Activated T-cell treated with anti-CD3 and anti-CD28 coated beads, Interleukin-2, amount 50 U/mL, for 24 hours (primary cell): Measurements from ENCODE around the gene CCDC154.

Experiments used
- DNase-seq: peaks from one replicate; pipeline ENCODE4 v3.0.0-alpha.2; 2020
- H3K27ac Mint-ChIP-seq: 2 replicates; pipeline ENCODE4 v1.8.0; 2020; ENCODE audit warnings: mild to moderate bottlenecking, mixed read lengths
- H3K27me3 Mint-ChIP-seq: 2 replicates; pipeline ENCODE4 v1.8.0; 2020; ENCODE audit warnings: mixed read lengths
- H3K36me3 Mint-ChIP-seq: 2 replicates; pipeline ENCODE4 v1.8.0; 2020; ENCODE audit warnings: low read depth, mixed read lengths
- H3K4me1 Mint-ChIP-seq: 2 replicates; pipeline ENCODE4 v1.8.0; 2020; ENCODE audit warnings: low read depth, mixed read lengths
- H3K4me3 Mint-ChIP-seq: 2 replicates; pipeline ENCODE4 v1.8.0; 2020; ENCODE audit warnings: mild to moderate bottlenecking, moderate library complexity, mixed read lengths
- H3K9me3 Mint-ChIP-seq: 2 replicates; pipeline ENCODE4 v1.8.0; 2020; ENCODE audit warnings: mixed read lengths

CCDC154 gene

DNA sequence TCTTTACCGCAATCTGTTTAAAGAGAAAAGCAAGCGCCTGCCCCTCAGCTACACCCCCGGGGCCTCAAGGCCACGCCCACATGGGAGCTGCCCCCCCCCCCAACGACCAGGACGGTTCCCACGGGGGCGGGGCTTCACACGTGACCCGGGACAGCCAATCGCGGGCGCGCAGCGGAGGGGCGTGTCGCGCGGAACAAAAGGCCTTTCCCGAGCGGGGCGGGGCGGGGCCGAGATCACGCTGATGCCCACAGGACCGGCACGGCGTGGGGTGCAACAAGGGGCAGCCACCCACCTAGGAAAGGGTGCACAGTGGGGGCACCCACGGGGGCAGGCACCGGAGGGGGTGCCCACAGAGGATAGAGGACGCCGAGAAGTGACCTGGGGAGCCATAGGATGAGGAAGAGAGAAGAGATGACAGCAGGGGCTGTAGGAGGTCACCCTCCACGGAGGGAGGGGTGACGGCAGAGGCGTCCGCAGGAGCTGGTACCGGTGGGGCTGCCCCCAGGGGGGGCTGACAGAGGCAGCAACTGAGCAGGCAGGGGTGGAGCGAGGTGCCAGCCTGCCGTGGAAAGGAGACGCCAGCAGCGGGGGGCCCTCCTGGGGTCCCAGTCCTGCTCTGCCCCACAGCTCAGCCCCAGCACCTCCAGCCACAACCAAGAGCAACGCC is 36.1 kb downstream of the CCDC154 start:
- Mint-ChIP-seq H3K4me1 (peaks cover 29% of the 10 kb centered on the region), H3K27ac (peak overlapping the region; percentile 79), H3K9me3 (no peaks in the 10 kb centered on the region), H3K27me3 (no peaks in the 10 kb centered on the region), H3K4me3 (peak overlapping the region; percentile 77), H3K36me3 (peaks cover 25% of the 10 kb centered on the region)
- DNase-seq, result peak; percentile 99

DNA sequence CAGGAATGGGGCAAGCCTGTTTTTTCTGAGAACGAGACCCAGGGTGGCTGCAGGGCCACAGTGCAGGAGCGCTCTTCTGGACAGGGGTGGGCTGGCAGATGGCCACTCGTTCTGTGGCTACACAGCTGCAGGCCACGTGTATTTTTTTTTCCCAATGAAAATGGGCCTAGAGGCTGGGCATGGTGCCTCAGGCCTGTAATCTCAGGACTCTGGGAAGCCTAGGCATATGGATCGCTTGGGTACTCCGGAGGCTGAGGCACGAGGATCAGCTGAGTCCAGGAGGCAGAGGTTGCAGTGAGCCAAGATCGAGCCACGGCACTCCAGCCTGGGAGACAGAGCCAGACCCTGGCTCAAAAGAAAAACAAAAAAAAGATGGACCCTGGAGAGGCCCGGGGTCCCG is 36.6 kb downstream of the CCDC154 start:
- no peaks in the 10 kb centered on the region for H3K9me3 Mint-ChIP-seq
- peak overlapping the region; percentile 79 for H3K27ac Mint-ChIP-seq
- H3K27me3 Mint-ChIP-seq, result no peaks in the 10 kb centered on the region
- H3K4me1 Mint-ChIP-seq, result peaks cover 28% of the 10 kb centered on the region
- peaks cover 26% of the 10 kb centered on the region for H3K36me3 Mint-ChIP-seq
- DNase-seq, result no peak
- H3K4me3 Mint-ChIP-seq, result peak overlapping the region; percentile 77

DNA sequence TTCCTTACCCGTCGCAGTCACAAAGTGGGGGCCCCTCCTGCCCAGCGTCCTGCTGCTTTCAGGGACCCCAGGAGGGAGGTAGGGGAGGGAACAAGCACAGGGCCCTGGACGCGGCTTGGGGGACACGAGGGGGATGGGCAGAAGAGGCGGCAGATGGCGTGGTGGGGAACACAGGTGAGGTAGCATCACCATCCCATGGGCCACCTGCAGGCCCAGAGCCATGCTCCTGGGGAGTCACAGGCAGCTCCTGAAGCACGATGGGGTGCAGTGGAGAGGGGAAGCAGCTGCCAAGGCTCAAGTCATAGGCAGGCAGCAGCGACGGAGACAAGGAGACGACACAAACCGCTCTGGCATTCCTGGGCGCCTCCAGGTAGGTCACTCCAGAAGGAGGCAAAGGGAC is 40.6 kb downstream of the CCDC154 start:
- DNase-seq, result no peak
- Mint-ChIP-seq H3K27me3 (no peaks in the 10 kb centered on the region), H3K27ac (no peak overlapping the region), H3K9me3 (no peaks in the 10 kb centered on the region), H3K4me1 (peaks cover 9% of the 10 kb centered on the region), H3K4me3 (no peak overlapping the region), H3K36me3 (peaks cover 36% of the 10 kb centered on the region)

DNA sequence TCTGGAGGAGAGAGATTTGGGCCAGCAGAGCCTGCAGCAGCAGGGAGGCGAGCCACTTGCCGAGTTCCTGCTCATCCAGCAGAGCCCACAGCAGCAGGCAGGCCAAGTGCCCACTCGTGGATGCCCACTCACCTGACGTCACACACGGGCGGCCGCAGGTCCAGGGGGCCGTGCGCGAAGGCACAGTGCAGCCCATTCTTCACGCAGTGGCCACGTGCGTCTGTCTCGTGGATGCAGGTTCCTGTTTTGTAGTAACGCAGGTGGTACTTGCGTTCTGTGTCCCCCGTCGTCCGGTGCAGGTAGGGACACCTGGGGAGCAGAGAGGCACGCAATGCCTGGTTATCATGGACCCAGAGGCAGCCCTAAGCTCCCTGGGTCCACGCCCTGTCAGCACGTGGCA is 41.3 kb downstream of the CCDC154 start:
- DNase-seq, result no peak
- Mint-ChIP-seq H3K4me3 (no peak overlapping the region), H3K4me1 (peaks cover 5% of the 10 kb centered on the region), H3K9me3 (no peaks in the 10 kb centered on the region), H3K27ac (no peak overlapping the region), H3K36me3 (peaks cover 43% of the 10 kb centered on the region), H3K27me3 (no peaks in the 10 kb centered on the region)

DNA sequence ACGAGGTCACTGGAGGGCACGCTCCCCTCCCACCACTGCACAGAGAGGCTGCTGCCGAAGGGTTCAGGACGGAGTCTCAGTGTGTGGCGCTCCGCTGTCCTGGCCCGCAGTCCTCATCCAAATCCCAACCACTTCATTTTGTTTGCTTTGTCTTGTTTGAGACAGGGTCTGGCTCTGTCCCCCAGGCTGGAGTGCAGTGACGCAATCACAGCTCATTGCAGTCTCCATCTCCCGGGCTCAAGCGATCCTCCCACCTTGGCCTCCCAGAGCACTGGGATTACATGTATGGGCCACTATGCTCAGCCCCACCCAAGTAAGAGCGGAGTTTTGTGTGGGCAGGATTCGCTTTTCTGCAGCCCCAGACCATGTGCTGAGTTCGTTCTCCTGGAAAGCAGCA is 42.6 kb downstream of the CCDC154 start:
- H3K4me1 Mint-ChIP-seq, result no peaks in the 10 kb centered on the region
- H3K27ac Mint-ChIP-seq, result no peak overlapping the region
- no peaks in the 10 kb centered on the region for H3K27me3 Mint-ChIP-seq
- DNase-seq, result no peak
- peaks cover 43% of the 10 kb centered on the region for H3K36me3 Mint-ChIP-seq
- H3K4me3 Mint-ChIP-seq, result no peak overlapping the region
- H3K9me3 Mint-ChIP-seq, result no peaks in the 10 kb centered on the region

DNA sequence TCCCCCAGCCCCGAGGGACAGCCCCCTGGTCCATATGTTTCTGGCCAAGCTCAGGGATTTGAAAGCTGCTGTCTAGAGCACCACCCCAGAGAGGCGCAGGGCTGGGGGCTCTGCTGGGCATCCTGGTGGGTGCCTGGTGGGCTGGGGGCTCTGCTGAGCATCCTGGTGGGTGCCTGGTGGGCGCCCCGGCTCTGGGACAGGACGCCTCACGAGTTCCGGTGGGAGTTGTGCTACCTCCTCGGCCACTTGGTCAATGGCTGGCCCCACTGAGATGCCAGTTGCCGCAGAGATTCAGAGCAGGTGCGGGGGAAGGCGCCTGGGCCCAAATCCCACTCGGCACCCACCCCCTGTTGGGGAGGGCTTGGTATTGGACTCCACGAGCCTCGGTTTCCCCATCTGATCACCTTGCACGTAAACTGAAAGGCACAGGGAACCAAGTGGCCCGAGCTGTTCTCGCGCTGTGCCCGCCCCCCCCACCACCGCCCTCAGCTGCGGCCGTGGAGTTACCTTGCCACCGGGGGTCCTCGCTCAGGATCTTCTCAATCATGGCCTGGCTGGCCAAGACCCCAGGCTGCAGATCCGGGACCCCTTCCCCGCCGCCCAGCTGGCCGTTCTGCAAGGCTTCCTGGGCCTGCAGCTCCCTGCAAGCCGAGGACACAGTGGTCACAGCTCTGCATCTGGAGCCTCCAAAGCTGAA is 43.1 kb downstream of the CCDC154 start:
- no peak for DNase-seq
- no peak overlapping the region for H3K27ac Mint-ChIP-seq

DNA sequence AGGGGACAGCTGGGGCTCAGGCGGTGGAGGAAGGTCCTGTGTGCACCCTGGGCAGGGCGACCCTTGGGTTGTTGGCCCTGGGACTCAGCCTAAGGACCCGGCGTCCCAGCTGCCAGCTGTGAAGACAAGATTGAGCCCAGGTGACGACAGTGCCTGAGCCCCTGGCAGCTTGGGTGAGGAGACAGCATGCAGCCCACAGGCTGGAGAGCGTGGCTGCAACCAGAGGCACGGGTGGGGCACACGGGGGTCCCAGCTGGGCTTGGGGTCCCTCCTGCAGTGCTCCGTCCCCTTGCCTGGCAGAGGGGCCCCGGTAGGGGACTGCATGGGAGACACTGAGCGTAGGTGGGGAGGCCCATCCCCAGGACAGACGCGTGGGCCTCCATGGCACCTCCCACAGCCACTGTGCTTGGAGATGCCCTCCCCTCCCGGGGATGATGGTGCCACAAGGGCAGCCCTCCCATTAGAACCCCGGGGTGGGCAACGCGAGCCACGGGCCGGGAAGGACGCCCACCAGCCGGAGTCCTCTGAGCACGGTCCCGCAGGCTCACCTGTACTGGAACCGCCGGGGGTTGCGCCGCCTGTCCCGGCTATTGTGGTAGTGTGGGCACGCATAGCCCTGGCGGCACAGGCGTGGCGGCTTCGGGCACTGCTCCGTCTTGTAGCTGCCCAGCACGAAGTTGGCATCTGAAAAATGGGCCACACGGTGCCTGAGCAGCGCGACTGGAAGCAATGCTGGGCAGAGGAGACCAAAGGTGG is 45.4 kb downstream of the CCDC154 start:
- H3K9me3 Mint-ChIP-seq, result no peaks in the 10 kb centered on the region
- no peak for DNase-seq
- no peaks in the 10 kb centered on the region for H3K4me1 Mint-ChIP-seq
- no peaks in the 10 kb centered on the region for H3K27me3 Mint-ChIP-seq
- H3K27ac Mint-ChIP-seq, result no peak overlapping the region
- H3K36me3 Mint-ChIP-seq, result peaks cover 42% of the 10 kb centered on the region
- H3K4me3 Mint-ChIP-seq, result no peak overlapping the region

More for the DNA sequence above, 43.1 kb downstream of the CCDC154 start:
- Mint-ChIP-seq H3K4me1 (no peaks in the 10 kb centered on the region), H3K4me3 (no peak overlapping the region), H3K27me3 (no peaks in the 10 kb centered on the region), H3K36me3 (peaks cover 44% of the 10 kb centered on the region), H3K9me3 (no peaks in the 10 kb centered on the region)

DNA sequence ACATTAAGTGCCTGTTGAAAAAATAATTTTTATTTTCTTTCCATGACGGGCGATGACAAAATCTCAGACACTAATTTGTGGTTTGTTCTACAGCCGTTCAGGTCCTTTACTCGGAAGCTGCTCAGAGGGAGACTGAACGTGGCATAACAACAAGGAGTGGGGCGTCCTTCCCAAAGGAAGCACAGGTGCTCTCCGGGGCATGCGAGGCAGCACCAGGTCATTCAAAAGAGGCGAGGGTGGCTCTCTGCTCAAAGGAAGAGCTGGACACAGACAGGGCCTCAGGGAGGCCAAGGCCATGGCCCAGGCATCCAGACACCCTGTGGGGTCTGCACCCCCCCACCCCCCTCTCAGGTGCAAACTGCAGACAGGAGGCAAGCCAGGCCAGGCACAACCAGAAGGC is 46.0 kb downstream of the CCDC154 start:
- no peaks in the 10 kb centered on the region for H3K9me3 Mint-ChIP-seq
- H3K4me1 Mint-ChIP-seq, result no peaks in the 10 kb centered on the region
- no peak overlapping the region for H3K4me3 Mint-ChIP-seq
- no peaks in the 10 kb centered on the region for H3K27me3 Mint-ChIP-seq
- H3K27ac Mint-ChIP-seq, result no peak overlapping the region
- no peak for DNase-seq
- peaks cover 41% of the 10 kb centered on the region for H3K36me3 Mint-ChIP-seq

DNA sequence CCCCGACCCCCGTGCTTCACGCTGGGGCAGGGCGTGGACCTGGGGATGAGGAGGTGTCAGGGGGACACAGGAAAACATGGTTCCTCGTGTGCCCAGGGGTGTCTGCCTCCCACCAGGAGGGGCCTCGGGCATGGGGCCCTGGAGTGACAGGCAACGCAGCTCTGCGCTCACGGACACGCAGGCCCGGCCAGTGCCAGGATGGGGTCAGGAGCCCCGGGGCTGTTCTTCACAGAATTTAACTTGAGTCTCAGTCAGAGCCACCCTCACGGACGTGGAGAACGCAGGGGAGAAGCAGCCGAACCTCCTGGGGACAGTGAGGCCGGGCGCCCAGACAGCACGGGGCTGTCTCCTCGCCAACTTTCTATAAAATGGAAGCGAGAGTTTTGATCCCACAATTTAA is 46.6 kb downstream of the CCDC154 start:
- Mint-ChIP-seq H3K27me3 (no peaks in the 10 kb centered on the region), H3K27ac (no peak overlapping the region), H3K4me1 (no peaks in the 10 kb centered on the region), H3K4me3 (no peak overlapping the region), H3K9me3 (no peaks in the 10 kb centered on the region), H3K36me3 (peaks cover 43% of the 10 kb centered on the region)
- DNase-seq, result no peak

DNA sequence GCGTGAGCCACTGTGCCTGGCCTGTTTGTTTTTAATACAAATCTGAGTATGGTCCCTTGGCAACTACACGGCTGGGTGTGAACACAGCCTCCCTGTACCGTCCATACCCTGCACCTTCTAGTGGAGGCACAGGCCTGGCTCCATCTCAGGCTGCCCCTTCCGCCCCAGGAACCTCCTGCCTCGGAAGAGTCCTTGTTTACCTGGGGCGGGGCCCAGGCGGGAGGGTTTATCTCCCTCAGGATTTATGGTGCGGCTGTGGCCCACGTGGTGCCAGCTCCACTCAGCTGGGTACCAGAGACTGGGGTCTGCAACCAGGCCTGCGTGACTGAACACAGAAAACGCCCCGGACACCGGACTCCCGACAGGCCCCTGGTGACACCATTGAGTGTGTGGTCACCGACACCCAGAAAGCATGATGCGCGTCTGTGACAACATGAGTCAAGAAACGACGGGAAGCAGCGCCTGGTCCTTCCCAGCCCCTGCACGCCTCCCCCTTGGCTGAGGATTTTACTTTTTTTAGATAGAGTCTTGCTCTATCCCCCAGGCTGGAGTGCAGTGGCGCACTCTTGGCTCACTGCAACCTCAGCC is 48.8 kb downstream of the CCDC154 start:
- Mint-ChIP-seq H3K4me1 (no peaks in the 10 kb centered on the region), H3K27me3 (no peaks in the 10 kb centered on the region), H3K36me3 (peaks cover 49% of the 10 kb centered on the region), H3K27ac (no peak overlapping the region), H3K4me3 (no peak overlapping the region), H3K9me3 (no peaks in the 10 kb centered on the region)
- no peak for DNase-seq

DNA sequence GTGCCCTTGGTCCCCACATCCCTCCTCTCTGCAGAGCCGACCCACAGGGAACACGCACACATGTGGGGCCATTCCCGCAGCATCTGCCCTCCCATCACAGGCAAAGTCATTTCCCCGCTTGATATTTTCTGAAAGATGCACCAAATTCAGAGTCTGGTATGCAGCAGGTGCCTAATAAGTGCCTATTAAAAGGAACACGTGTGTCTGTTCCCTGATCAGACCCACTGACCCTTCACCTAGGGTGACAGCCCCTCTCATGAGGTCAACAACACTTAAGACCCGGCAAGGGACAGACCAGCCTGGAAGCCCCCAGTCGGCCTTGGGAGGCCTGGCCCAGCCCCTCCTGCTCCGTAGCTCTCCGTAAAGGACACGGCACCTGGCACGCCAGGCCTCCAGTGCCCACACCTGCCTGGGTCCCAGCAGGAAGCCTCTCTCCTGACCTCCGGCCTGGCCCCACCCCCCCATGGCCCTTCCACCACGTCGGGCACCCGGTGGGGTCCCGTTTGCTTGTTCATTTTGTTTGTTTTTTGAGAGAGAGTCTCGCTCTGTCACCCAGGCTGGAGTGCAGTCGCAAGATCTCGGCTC is 49.9 kb downstream of the CCDC154 start:
- H3K27ac Mint-ChIP-seq, result no peak overlapping the region

DNA sequence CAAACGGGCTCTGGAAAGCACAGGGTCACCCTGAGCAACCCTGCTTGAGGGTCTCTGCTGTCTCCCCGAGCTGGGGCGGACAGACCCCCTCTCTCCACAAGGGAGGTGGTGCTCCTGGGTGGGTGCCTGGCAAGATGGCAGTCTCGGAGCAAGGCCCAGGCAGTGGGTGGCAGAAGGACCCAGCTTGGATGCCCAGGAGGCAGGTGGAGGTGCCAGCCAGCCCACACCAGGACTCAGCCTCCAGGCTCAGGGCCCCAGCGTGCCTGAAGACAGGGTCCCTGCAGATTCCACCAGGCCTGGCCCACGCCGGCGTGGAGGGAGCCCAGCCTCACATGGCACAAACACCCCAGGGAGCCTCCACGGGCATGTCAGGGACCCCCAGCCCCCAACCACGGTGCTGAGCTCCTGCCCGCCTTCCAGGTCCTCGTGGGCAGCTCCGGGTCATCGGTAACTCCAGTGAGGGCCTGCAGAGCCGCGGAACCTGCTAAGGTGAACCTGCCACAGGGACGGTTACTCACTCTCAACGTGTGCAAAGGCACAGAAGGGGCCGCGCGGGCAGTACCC is 50.7 kb downstream of the CCDC154 start:
- H3K4me1 Mint-ChIP-seq, result no peaks in the 10 kb centered on the region
- no peak overlapping the region for H3K27ac Mint-ChIP-seq
- peaks cover 48% of the 10 kb centered on the region for H3K36me3 Mint-ChIP-seq
- H3K27me3 Mint-ChIP-seq, result no peaks in the 10 kb centered on the region
- no peak for DNase-seq
- H3K9me3 Mint-ChIP-seq, result no peaks in the 10 kb centered on the region
- H3K4me3 Mint-ChIP-seq, result no peak overlapping the region

More for the DNA sequence above, 49.9 kb downstream of the CCDC154 start:
- Mint-ChIP-seq H3K36me3 (peaks cover 50% of the 10 kb centered on the region), H3K9me3 (no peaks in the 10 kb centered on the region), H3K4me3 (no peak overlapping the region), H3K4me1 (no peaks in the 10 kb centered on the region), H3K27me3 (no peaks in the 10 kb centered on the region)
- DNase-seq, result no peak

DNA sequence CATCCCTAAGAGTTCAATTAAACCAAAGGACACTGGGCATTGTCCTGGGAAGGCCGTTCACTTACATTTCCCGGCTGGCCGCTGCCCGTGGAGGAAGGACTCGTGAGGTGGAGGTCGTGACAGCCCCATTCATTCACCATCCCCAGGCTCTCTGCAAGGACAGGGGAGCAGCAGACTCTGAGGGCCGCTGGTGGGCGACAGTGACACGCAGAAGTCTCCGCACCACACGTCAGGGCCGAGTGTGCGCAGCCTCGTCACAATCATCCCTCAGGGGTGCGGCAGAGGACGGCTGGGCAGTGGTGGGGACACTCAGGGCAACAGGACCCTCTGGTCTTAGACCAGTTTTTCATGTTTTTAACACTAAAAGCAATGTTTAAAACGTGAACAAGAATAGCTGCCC is 51.5 kb downstream of the CCDC154 start:
- H3K27ac Mint-ChIP-seq, result no peak overlapping the region

DNA sequence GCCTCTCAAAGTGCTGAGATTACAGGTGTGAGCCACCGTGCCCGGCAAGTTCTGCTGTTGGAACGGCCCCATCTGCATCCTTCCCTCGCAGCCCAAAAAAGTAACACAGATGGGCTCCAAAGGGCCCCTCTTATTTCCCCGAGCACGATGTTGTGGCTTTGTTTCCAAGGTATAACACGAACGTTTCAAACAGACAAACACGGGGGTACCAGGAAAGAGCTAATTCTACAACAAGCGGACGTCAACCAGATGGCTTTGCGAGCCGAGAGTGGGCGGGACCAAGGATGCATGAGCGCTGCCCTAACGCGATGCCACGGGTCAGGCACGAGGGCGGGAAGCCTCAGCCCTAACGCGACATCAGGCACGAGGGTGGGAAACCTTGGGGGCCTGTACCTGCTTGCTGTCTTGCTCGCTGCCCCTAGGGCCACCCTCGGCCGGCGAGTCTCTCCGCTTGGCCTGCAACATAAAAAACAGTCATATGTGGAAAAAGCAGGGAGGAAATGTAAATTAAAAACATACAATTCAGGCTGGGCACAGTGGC is 54.0 kb downstream of the CCDC154 start:
- H3K9me3 Mint-ChIP-seq, result no peaks in the 10 kb centered on the region
- no peak for DNase-seq
- no peak overlapping the region for H3K4me3 Mint-ChIP-seq
- peak overlapping the region; percentile 18 for H3K27ac Mint-ChIP-seq
- peaks cover 37% of the 10 kb centered on the region for H3K36me3 Mint-ChIP-seq
- H3K4me1 Mint-ChIP-seq, result no peaks in the 10 kb centered on the region
- H3K27me3 Mint-ChIP-seq, result no peaks in the 10 kb centered on the region

More for the DNA sequence above, 51.5 kb downstream of the CCDC154 start:
- Mint-ChIP-seq H3K4me1 (no peaks in the 10 kb centered on the region), H3K9me3 (no peaks in the 10 kb centered on the region), H3K27me3 (no peaks in the 10 kb centered on the region), H3K36me3 (peaks cover 39% of the 10 kb centered on the region), H3K4me3 (no peak overlapping the region)
- no peak for DNase-seq
